Panc1 (cell line): ENCODE data around the gene ITPRIPL1.

ENCODE experiments used
- POLR2AphosphoS5 ChIP-seq: IDR thresholded peaks from 2 replicates; pipeline ENCODE4 v1.6.1; 2012; ENCODE audit warnings: mild to moderate bottlenecking, low read depth, low read length, moderate library complexity
- SIN3A ChIP-seq: IDR thresholded peaks from 2 replicates; pipeline ENCODE4 v1.6.1; 2012; ENCODE audit warnings: low read depth, mild to moderate bottlenecking, low read length, moderate library complexity, borderline replicate concordance; ENCODE audit not compliant: insufficient read depth
- TF ChIP-seq, protein P1 (sequence below), 2 experiments: IDR thresholded peaks; 2 replicates each; pipeline ENCODE4 v1.6.1; 2011 to 2012; ENCODE audit warnings: low read depth in 2 of 2, control low read depth in 1 of 2, low read length in 1 of 2, mild to moderate bottlenecking in 1 of 2, moderate library complexity in 1 of 2; ENCODE audit not compliant: insufficient read depth in 1 of 2
- TF ChIP-seq, protein P2 (sequence below): fragments of 450-650 bp; IDR thresholded peaks from 2 replicates; pipeline ENCODE4 v1.5.1; 2017; ENCODE audit warnings: mild to moderate bottlenecking

DNA sequence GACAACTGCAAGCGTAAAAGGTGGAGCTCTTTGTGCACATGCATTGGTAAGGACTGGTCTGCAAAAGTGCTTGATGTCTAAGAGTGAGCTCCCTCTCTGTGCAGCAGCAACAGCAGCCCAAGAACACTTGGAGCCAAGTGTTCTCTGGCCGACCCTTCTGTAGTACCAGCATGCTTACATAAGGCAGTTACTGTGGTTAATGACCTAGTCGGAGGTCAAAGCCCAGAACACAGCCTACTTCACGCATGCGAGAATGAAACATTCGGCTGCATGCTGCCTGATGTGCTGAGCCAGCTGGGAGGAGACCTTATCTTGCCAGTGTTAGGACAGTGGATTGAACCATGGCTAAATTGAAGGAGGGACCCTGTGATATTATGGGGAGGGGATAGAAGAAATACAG is 31.8 kb downstream of the ITPRIPL1 start:
- no peak for TF ChIP-seq POLR2AphosphoS5
- TF ChIP-seq, protein P1, sequence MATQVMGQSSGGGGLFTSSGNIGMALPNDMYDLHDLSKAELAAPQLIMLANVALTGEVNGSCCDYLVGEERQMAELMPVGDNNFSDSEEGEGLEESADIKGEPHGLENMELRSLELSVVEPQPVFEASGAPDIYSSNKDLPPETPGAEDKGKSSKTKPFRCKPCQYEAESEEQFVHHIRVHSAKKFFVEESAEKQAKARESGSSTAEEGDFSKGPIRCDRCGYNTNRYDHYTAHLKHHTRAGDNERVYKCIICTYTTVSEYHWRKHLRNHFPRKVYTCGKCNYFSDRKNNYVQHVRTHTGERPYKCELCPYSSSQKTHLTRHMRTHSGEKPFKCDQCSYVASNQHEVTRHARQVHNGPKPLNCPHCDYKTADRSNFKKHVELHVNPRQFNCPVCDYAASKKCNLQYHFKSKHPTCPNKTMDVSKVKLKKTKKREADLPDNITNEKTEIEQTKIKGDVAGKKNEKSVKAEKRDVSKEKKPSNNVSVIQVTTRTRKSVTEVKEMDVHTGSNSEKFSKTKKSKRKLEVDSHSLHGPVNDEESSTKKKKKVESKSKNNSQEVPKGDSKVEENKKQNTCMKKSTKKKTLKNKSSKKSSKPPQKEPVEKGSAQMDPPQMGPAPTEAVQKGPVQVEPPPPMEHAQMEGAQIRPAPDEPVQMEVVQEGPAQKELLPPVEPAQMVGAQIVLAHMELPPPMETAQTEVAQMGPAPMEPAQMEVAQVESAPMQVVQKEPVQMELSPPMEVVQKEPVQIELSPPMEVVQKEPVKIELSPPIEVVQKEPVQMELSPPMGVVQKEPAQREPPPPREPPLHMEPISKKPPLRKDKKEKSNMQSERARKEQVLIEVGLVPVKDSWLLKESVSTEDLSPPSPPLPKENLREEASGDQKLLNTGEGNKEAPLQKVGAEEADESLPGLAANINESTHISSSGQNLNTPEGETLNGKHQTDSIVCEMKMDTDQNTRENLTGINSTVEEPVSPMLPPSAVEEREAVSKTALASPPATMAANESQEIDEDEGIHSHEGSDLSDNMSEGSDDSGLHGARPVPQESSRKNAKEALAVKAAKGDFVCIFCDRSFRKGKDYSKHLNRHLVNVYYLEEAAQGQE (IDR thresholded peaks at IDR 0.05; ENCODE audit: insufficient read depth in 1 of 2, low read depth in 2 of 2, low read length in 1 of 2), result no peak
- TF ChIP-seq, protein P2, sequence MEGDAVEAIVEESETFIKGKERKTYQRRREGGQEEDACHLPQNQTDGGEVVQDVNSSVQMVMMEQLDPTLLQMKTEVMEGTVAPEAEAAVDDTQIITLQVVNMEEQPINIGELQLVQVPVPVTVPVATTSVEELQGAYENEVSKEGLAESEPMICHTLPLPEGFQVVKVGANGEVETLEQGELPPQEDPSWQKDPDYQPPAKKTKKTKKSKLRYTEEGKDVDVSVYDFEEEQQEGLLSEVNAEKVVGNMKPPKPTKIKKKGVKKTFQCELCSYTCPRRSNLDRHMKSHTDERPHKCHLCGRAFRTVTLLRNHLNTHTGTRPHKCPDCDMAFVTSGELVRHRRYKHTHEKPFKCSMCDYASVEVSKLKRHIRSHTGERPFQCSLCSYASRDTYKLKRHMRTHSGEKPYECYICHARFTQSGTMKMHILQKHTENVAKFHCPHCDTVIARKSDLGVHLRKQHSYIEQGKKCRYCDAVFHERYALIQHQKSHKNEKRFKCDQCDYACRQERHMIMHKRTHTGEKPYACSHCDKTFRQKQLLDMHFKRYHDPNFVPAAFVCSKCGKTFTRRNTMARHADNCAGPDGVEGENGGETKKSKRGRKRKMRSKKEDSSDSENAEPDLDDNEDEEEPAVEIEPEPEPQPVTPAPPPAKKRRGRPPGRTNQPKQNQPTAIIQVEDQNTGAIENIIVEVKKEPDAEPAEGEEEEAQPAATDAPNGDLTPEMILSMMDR, result no peak
- TF ChIP-seq SIN3A, result no peak
